Measurements from ENCODE around the gene PDLIM1.

- TF ChIP-seq SIN3A (IDR thresholded peaks at IDR 0.05; ENCODE audit: low read depth, low read length) (no peak), YY1 (IDR thresholded peaks at IDR 0.05; ENCODE audit: low read depth, low read length) (no peak), TCF12 (IDR thresholded peaks at IDR 0.05; ENCODE audit: low read depth, low read length) (no peak)
These were observed 699 bp upstream of the PDLIM1 start for GRCh38 chr10:95291365-95292039.

All from GM12878 (cell line).